HG02884 (cell line): ENCODE data around the gene MAPK4.
A peak's percentile ranks its signal among the peaks of the same experiment; 100 is the strongest.
"Not testable (repeated sequence)": the region's sequence is repeated elsewhere in the genome, so short reads cannot be mapped to it uniquely, and the experiment has no call there.

Experiments used
- ATAC-seq: cut with Tn5 transposase; IDR thresholded peaks from one replicate; pipeline ENCODE4 v1.9.1; 2021; ENCODE audit warnings: mild to moderate bottlenecking, moderate library complexity; ENCODE audit not compliant: unreplicated experiment

The MAPK4 gene

DNA sequence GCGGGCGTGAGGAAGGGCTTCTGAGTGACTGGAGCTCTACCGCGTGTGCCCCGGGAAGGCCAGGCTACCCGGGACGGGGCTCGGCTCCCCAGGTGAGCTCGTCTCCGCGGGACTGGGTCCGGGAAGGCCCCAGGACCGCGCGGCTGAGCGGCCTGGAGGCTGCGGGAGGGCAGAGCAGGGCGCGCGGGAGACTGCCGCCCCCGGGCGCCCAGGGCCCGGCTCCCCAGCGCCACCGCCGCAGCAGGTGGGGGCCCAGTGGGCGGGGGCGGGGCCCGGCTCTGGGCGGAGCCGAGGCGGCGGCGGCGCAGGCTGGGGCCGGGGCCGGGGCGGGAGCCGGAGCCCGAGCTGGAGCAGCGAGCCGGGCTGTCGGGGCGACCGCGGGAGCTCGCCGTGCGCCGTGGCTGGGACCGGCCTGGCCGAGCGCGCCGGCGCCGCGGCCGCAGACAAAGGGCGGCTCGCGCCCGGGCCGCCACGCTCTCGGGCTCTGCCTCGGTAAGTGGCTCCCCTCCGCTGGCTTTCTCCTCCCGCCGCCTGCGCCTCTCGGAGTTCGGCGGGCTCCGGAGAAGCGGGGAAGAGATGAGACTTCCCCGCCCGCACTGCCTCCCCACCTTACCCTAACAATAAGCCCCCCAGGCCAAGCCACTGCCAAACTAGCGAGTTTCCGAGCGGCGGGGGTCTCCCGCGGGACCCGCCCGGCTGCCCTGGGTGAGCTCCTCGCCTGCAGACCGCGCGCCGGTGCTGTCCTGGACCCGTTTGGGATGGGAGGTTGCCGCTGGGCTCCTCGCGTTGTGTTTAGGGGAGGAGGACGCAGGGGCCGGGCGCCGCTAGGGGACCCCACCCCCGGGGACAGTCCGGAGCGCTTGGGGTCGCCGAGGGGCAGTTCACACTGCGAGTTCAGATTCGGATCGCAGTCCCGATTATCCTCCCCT lies at the start of gene MAPK4:
Gene MAPK4 (plus strand): TSS at position 336 of the 929 bp plus-strand sequence. CDS start 103,872 bp downstream, outside the sequence.
- peak; percentile 60 for ATAC-seq

DNA sequence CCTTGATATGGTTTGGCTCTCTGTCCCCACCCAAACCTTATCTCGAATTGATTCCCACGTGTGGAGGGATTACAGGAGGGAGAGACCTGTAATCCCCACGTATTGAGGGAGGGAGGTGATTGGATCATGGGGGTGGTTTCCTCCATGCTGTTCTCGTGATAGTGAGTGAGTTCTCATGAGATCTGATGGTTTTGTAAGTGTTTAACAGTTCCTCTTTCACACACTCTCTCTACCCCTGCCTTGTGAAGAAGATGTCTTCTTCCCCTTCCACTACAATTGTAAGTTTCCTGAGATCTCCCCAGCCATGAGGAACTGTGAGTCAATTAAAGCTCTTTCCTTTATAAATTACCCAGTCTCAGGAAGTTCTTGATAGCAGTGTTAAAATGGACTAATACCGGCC lies 42.6 kb upstream of the MAPK4 start:
- not testable (repeated sequence) for ATAC-seq

DNA sequence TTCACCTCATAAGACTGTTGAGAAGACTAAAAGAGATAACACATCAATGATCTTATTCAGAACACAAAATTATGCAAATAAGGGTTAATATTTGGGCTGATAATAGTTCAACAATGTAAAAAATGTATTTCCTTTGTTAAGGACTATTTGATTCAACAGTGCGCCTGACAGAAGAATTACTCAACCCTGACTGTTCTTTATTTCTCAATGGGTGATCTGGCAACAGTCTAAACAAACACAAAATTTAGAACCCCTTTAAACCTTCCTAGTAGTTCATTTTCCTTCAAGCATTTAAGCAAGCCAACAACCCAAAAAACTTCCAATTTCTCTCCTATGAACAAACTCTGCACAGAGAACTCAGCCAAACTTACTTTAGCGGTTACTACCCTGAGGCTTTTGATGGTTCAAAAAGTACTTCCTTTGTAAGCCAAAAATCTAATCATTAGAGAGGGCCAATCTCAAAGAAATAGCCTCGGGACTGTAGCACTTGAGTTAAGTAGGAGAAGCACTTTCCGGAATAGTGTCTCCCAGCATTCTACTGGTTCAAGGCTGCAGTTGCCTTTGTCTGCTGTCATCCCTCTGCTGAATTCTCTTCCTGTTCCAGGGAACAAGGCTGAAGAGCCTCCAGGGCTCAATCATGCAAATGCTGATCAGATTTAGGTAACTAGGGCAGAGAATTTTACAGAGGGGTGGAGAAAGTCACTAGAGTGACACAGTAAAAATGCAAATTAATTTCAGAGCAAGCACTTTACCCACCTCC lies 40.9 kb upstream of the MAPK4 start:
- ATAC-seq: no peak

DNA sequence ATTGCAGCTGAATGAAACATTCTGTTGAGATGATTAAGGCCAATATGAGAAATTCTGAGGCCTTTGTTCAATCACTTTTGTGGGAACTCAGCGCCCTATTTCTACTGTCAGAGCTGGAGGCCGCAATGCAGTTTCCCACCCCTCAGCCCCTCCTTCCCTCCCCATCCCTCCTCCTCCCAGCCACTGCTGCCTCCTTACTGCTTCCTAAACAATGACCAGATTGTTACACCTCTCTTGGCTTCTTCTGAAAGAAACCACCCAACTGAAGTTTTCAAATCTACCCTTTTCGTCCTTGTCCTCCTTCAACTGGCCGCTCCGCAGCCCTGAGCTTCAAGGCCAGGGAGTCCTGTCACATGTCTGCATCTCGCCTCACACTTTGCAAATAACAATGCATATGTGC lies 36.7 kb upstream of the MAPK4 start:
- ATAC-seq: no peak

DNA sequence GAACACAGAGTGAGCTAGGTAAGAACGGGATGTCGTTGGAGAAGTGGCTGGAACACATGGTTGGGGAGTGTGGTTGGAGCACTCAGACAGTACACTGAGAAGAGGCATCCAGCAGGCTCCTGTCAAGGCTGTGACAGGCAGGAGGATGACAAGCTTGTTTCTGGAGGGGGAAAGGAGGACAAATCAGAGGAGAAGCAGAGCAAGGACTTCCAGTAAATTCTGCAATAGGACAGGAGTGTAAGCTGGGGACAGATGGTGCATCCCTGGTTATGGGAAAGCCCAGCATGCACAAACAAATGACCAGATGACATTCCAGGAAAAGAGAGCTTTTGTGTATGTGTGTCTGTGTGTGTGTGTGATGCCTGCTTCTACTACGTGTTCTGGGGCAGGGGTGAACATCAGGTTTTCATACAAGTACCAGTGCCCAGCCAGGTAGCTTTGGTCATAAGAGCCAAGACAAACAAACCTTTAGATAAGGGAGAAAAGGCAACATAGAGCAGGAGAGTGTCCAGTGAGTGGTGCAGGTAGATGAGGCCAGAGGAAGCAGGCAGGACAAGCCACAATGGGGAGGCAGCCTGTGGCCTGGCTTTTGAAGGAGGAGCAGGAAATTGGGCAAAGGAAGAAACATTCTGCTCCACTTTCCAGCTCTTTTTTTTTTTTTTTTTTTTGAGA lies 32.1 kb upstream of the MAPK4 start:
- ATAC-seq: no peak

DNA sequence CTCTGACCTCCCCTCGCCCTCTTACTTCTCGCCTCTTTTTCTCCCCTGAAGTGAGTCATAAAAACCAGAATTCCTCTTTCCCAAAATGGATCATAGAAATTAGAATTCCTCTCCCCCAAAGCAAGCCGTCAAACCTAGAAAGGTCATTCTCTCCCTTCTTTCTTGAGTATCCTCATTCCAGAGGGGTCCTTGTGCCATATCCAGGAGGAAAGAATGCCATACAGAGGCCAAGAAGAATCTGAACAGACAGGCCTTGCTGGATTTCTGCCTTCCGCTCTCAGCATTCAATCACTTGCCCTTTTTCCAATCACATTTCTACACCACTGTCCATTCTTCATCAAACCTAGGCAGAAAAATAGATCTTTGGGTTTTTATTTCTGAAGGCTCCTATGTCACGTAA lies 31.1 kb upstream of the MAPK4 start:
- ATAC-seq: no peak

DNA sequence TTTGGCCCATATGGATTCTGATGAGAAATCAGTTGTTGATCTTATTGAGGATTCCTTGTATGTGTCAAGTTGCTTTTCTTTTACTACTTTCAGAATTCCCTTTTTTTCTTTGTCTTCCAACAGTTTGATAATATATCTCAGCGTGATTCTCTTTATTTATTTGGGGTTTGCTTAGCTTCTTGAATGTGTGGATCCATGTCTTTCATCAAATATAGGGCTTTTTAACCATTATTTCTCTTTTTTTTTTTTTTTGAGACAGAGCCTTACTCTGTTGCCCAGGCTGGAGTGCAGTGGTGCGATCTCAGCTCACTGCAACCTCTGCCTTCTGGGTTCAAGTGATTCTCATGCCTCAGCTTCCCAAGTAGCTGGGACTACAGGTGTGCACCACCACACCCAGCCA lies 26.1 kb upstream of the MAPK4 start:
- ATAC-seq: not testable (repeated sequence)

DNA sequence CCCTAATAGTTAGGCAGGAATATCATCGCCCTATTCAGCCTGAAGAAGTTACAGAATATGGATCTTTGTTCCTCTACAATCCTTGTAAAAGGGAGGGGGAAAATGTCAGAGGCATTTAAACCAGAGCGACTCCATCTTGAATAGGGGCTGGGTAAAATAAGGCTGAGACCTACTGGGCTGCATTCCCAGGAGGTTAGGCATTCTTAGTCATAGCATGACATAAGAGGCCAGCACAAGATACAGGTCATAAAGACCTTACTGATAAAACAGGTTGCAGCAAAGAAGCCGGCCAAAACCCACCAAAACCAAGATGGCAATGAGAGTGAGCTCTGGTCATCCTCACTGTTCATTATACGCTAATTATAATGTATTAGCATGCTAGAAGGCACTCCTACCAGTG lies 15.4 kb upstream of the MAPK4 start:
- ATAC-seq: not testable (repeated sequence)

DNA sequence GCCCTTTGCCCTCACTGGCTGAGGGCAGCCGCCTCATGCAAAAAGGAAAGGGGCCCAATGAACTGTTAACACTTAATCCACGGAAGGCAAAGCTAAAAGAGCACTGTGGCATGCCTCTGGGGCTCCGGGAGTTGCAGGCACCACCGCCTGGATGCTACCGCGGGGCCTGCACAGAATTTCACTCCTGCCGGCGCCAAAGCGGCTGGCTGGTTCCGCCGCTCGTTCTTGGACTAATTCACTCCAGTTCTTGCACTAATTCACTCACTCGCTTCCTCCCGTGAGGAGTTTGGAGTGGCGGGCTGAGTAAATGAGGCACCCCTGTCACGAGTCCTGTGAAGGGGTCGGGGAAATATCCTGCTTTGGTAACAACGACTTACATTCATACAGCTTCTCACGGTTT lies 14.0 kb upstream of the MAPK4 start:
- ATAC-seq: no peak

DNA sequence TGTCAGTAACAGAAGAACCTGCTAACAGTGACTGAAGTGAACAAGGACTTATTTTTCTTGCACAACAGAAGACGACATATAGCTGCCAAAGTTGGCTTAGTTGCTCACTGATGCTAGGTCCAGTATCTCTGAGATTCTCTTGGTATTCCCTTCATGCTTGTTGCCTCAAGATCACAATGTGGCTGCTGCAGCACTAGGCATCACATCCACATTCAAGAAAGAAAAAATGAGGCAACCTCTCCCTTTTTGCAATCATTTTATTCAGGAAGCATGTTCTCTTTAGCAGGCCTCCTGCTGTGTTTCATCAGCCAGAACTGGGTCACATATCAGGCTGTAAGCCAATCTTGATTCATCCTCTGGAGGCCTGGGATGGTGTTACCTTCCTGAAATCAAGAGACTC lies 11.7 kb upstream of the MAPK4 start:
- no peak for ATAC-seq

DNA sequence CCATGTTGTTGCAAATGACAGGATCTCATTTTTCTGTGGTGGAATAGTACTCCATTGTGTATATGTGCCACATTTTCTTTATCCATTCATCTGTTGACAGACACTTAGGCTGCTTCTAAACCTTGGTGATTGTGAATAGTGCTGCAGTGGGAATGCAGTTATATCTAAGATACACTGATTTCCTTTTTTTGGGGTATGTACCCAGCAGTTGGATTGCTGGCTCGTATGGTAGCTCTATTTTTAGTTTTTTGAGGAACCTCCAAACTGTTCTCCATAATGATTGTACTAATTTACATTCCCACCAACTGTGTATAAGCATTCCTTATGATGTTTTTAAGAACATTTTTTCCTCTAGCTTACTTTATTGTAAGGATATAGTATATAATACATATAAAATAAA lies 8.2 kb upstream of the MAPK4 start:
- not testable (repeated sequence) for ATAC-seq

DNA sequence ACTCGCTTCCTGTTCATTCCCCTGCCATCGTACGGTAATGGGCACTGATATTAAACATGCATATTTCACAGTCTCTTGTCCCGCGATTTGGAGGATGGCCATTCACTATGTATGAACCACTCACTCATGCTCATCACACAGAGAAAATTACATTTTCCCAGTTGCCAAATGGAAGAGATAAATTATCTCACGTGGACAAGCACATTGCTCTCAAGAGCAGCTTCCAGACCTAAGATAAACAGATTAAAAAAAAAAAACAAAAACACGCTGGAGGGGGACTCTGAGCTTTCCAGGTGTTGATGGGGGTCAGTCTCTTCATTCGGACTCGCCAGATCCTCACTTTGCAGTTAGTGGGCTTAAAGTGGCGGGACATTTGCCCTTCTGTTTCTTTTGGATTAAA lies 1.7 kb upstream of the MAPK4 start:
- no peak for ATAC-seq

DNA sequence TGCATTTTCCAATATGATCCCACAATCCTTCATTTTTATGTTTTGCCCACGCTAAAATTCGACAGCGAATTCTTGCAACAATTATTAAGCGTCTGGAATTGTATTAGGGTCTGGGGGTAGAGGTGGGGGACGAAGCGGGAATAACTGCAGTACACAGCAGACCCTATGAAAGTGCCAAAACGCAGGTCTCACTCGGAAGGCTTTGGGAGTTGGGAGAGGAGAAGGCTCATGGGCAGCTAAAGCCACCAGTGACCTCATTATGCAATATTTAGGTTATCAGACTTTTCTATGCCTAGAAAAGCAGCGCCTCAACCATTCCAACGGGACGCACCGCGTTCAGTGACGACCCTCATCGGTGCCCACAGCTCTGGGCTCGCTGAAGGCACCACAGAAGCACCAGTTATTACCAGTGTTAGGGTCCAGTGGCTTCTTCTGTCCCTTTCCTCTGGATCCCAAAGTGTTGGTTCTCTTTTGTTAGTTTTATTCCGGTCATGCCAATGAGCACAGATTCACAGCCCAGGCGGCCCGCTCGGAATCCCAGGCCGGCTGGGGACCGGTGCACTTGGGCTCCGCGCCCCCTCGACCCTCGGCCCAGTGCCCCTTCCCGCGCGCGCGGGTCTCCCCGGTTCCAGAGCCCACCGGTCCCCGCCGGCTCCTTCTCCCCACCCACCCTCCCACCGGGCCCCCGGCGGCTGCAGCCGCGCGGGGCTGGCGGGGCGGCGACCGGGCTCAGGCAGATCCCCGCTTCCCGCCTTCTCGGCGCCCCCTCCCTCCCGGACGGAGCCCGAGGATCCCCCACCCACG lies 737 bp upstream of the MAPK4 start:
- ATAC-seq: no peak

DNA sequence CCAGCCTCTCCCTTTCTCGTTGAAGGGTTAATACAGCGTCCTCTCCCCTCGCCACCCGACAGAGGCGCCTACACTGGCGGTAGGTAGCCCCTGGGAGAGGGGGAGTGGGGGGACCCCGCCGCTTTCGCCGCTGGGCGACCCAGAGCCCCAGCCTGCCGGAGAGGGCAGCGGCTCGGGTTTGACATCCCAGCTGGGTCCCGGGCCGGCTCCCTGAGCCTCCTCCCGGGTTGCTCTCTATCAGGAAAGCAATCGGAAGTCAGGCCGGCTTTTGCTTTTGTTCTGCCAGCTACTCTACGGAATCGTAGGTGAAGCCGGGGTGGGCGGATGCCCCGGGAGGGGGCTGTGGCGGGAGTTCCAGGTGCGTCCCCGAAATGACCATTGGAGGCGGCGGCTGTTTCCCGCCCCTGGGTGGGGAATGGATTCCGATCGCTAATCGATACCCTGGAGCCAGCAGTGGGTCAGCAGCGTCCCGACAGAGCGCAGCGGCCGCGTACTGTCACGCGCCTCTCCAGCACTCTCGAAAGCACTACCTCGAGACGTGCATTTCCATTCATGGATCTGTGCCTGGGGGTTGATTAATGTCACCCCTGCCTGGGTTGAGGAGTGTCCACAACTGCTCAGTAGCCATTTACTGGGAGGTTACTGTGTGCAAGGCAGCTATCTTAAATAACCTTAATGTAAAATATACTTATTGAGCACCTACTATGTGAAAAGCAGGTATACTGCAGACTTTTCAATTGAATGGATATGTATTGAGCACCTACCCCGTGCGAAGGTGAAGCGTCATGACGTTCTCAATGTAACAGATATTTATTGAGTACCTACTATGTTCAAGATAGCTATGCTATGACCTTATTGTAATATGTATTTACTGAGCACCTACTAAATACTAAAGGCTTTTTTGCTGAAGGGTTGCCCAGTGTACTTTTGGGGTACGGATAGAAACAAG lies 1.1 kb downstream of the MAPK4 start:
- no peak for ATAC-seq

DNA sequence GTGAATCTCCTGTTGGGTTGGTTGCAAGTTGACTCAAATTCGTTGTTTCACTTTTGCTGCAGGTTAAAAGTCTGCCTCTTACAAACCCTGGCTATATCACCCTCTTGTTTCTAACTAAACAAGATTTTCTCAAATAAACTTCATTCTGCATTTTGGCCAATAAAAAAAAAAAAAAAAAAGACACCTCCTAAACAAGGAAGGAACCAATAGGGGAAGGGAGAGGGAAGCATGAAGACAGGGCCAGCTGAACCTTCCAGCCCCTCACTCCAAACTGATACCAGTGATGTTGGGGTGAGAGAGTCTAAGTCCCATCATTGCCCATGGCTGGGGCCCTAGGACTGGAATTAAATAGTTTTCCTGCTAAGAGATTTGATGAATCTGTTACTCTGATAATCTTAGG lies 2.4 kb downstream of the MAPK4 start:
- ATAC-seq: not testable (repeated sequence)

DNA sequence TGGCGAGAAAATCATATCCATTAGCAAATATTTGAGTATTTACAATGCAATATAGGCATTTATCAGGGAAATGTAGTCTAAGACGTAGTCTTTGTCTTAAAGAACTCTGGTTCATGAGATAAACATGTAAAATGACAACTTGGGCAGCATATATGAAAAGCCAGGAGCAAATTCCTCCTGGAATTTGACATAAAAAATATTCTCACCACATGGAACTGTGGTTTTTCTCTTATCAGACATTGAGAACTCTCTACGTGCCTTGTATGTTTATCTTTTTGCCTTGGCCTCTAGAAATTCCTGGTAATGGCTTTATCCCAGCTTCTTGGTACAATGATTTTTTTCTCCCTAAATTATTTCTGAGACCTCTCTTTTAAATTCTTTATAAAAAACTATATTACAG lies 2.8 kb downstream of the MAPK4 start:
- no peak for ATAC-seq

DNA sequence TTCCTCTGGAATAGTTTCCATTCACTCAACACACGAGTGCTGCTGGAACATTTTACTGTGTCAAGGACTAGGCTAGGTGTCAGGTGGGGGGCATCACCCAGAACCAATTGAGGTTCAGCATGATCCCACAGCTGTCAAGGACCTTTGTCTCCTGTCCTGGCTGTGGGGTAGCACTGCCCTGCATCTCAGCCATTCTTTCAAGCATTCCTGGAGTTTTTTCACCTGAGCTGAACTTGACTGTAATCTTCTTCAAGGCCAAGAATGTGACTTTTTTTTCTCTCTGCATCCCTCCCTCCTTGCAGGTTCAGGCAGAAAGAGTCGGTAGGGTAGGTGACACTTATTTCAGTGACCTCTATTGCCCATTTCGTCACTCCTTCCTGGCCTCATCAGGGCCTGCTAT lies 3.5 kb downstream of the MAPK4 start:
- ATAC-seq: no peak

DNA sequence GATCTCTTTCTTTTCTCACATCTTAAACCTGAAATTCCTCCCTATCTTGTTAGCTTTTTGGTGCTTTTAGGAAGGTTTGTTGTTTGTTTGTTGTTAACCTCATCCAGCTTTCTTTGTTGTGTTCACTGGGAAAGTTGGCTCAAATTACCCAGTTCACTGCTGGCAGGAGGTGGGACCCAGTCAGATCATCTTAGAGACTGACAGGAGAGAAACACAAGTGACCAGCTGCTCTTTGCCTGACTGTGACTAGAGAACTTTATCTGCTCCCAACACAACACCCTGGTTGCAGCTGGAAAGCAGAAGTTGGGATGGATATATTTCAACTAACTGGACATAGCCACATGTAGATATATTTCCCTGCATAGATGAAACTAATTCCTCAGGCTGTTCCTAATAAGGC lies 10.0 kb downstream of the MAPK4 start:
- no peak for ATAC-seq

DNA sequence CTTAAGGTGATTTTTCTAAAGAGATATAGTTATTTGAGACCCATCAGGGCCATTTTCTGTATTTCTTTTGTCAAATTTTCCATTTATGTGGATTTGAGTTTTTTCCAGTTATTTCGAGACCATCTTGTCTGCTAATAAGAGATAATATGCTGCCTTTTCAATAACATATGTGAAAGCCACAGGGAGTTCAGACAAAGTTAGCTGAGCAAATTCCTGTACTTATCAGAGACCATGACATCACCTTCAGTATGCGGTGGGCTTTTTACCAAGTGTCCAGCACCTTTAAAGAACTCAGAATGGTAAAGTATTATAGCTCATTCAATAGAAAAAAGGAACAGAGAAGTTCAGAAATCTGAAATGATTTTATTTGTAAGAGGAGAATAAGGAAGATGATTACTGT lies 11.7 kb downstream of the MAPK4 start:
- no peak for ATAC-seq

DNA sequence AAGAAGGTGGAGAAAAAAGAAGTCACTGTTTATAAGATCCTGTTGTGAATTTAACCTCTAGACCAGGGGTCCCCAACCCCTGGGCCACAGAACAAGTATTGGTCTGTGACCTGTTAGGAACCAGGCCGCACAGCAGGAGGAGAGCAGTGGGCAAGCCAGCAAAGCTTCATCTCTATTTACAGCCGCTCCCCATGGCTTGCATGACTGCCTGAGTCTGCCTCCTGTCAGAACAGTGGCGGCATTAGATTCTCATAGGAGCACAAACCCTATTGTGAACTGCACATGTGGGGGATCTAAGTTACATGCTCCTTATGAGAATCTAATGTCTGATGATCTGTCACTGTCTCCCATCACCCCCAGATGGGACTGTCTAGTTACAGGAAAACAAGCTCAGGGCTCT lies 13.3 kb downstream of the MAPK4 start:
- not testable (repeated sequence) for ATAC-seq
